GM21447 (cell line): ENCODE measurements around the gene TBX15.
A peak's percentile ranks its signal among the peaks of the same experiment; 100 is the strongest.

Experiments
- ATAC-seq: cut with Tn5 transposase; IDR thresholded peaks from one replicate; pipeline ENCODE4 v1.9.1; 2021; ENCODE audit not compliant: unreplicated experiment

TBX15 gene

DNA sequence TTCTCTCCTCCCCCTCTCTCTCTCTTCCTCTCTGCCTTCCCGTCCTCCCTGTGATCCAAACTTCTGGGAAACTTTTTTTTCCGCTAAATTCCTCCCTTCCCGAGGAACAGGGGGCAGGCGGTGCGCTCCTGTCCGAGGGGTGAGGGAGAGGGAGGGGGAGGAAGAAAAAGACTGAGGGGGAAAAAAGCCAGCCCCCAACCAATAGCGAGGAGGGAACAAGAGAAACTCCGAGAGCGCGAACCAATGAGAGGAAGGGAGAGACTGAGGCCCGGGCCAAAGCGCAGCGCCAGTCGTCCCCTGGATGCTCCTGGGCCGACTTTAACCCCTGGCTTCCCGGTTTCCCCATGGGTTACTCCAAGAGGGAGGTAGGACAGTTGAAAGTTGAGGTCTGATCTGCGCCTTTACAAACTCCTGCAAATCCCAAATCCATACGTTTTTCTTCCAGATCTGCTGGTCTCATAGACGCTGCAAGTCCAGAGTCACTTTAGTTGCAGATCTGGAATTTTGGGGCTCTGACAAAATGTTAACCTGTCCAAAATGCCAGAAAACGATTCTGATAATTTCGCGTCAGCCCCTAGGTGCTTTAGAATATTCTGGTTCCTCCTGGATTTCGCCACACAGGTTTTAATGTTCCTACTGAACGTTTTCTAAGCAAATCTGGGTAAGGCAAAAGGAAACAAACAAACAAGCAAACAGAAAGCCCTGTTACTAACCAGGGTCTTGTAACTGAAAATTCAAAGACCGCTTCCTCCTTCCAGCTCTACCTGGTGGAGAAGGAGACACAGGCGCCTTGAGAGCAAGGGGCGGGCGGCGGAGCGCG, at the start of gene TBX15:
TSS of gene TBX15 (minus strand) at position 158 of the 820 bp plus-strand sequence. CDS start 548 bp downstream, outside the sequence.
- no peak for ATAC-seq

GRCh38 chr1:119034359-119034758, 46.2 kb upstream of the TBX15 start:
- no peak for ATAC-seq

DNA sequence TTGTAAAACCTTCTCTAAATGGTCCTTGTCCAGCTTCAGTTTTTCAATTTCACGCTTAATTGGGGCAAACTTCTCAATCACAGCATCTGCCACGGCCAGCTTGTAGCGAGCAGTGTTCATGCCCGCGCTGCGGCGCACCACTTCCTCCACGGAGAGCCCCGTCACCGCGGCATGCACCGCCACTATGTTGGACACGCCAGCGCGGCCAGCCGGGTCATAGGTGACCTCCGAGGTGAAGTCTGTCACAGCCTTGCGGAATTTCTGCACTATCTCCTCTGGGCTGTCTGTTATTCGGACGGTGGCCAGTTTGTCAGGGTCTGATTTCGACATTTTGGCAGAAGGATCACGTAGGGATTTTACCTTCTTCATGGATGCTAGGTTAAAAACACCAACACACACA, 44.8 kb upstream of the TBX15 start:
- ATAC-seq = no peak

- ATAC-seq = no peak
Measured at GRCh38 chr1:119027759-119028158, 39.6 kb upstream of the TBX15 start.

GRCh38 chr1:119026956-119027355, 38.8 kb upstream of the TBX15 start:
- no peak for ATAC-seq

DNA sequence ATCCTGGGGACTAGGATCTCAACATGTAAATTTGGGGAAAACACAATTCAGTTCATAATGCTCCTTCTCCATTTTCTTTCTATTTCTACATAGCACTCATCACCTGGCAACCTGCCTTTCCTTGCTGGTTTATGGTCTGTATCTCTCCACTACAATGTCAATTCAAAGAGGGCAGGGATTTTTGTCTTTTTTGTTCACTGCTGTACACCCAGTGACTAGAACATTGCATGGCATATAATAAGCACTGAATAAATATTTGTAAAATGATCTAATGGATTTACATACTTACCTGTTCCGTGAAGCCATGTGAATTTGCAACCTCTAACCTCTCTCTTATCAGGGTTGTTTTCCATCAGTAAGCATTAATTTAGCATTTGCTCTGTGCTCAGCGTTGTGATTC, 27.4 kb upstream of the TBX15 start:
- no peak for ATAC-seq

GRCh38 chr1:119012383-119012782, 24.2 kb upstream of the TBX15 start:
- ATAC-seq = no peak

GRCh38 chr1:119011706-119012105, 23.6 kb upstream of the TBX15 start:
- ATAC-seq = no peak

GRCh38 chr1:119011116-119011515, 23.0 kb upstream of the TBX15 start:
- no peak for ATAC-seq

GRCh38 chr1:119010201-119010600, 22.1 kb upstream of the TBX15 start:
- ATAC-seq = no peak

- ATAC-seq = no peak
Measured at GRCh38 chr1:119009312-119009655, 21.1 kb upstream of the TBX15 start.

- peak; percentile 59 for ATAC-seq
Measured at GRCh38 chr1:119008483-119009311, 20.6 kb upstream of the TBX15 start.

DNA sequence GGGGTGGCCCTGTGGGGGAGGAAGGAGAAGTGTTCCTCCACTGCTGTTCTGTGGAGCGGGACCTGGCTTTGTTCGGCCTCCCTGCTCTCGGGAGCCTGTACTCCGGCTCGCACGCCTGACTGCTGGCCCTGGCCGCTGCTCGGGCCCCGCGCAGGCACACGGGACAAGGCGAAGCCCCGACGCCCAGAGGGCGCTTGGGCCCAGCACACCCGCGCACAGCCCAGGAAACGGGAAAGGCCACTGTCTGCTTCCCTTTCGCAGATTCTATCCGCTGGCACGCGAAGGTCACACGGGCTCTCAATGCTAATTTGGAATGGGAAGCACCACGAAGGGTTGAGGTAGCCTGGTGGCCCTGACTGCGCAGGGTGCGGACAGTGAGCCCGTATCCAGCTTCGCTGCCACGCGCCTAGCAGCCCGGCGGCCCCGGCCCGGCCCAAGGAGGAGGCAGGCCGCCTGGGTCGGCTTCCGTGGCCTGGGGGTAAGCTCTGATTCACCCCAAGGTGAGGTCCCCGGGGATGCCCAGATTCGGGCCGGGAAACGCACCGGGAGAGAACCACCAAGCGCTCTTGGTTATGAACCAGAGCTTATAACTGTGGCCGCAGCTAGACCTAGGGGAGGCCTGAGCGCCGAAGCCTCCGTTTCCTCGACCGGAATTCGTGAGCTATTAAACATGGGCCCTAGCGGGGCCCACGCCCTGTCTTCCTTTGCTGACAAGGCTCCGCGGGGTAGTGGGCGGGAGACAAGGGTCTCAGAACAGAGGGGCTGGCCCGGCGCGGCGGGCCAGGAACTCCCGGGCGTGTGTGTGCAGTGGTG, 19.7 kb upstream of the TBX15 start:
- peak; percentile 26 for ATAC-seq

- no peak for ATAC-seq
Measured at GRCh38 chr1:119007339-119007669, 19.2 kb upstream of the TBX15 start.

DNA sequence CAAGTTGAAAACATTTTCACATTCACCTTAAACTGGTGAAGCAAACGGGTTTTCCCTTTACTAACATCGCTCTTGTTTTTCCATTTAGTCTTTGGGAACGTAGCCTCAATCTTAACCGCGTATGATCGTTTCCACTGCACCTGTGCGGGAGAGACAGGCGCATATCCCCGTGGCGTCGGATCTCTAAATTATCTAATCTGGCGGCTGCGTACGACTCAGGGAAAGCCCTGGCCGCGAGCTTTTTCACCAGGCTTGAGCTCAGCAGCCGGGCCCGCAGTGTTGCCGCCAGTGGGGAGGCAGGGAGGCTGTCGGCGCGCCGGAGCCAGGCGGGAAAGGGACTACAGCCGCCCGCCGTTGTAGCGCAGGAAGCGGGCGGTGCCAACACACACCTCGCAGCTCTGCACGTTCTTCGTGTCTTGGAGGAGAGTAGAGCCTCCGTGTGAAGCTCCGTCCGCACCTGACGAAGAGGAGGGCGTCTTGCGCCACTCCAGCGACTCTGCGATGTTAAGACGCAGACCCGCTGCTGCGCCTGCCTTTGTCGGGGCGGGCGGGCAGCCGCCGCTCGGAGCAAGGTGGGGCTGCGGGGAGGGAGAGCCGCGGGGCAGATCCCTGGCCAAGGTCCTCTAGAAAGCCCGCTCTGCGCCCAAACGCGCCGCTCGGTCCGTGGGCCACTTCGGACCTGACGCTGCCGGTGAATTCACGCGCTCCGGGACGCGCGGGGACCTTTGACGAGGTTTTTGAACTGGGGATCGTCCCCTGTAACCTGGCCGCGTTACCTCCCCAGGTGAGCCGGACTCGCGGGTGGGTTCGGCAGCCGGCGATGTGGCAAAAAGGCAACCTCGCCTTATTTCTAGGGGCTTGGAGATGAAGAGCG, 18.5 kb upstream of the TBX15 start:
- no peak for ATAC-seq

DNA sequence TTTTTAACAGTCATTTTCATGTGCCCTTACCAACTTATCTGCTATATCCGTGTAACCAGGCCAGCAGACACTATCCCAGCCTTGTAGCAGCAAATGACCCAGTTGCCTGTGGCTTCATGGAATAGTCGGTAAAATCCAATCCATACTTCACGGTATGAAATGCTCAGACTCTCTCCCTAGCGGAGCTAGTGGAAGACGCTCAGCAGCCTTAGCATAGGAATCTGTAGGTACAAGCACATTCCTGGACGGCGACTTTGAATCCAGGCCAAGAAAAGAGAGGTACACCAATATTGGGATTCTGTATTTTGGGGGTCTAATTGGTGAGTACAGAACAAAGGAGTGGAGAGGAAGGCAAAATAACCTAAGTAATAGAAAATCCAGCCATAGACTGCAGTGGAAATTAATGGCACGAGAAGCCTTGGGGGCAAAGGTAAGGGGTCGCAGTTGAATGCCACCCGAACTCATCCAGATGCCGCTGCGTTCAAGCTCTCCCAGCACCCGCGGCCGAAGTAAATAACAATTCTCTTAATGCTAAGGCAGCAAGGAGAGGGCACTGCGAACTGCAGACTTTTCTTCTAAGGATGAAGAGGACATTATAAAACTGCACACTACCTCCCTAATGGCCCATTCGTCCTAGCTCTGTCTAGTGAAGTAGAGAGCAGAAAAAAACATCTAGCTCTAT, 17.7 kb upstream of the TBX15 start:
- no peak for ATAC-seq

GRCh38 chr1:119004781-119005180, 16.6 kb upstream of the TBX15 start:
- no peak for ATAC-seq

- ATAC-seq = no peak
Measured at GRCh38 chr1:119004129-119004527, 16.0 kb upstream of the TBX15 start.

- ATAC-seq = no peak
Measured at GRCh38 chr1:119003413-119004128, 15.4 kb upstream of the TBX15 start.
